Activated CD8-positive, alpha-beta memory T cell treated with anti-CD3 and anti-CD28 coated beads for 1 hour (primary cell): ENCODE measurements around the gene PNMA6E.

Source experiments
- DNase-seq, 2 donors: peaks; one replicate each; pipeline ENCODE4 v3.0.0-alpha.2; 2020; ENCODE audit warnings: low read depth in 1 of 2; ENCODE audit errors: extremely low read depth in 1 of 2

PNMA6E gene

GRCh38 chrX:153365670-153366069 is 35.5 kb downstream of the PNMA6E start:
- DNase-seq = no peak

GRCh38 chrX:153361781-153362397 is 39.3 kb downstream of the PNMA6E start:
- DNase-seq = no peak

GRCh38 chrX:153357877-153358276 is 43.3 kb downstream of the PNMA6E start:
- DNase-seq = no peak

DNA sequence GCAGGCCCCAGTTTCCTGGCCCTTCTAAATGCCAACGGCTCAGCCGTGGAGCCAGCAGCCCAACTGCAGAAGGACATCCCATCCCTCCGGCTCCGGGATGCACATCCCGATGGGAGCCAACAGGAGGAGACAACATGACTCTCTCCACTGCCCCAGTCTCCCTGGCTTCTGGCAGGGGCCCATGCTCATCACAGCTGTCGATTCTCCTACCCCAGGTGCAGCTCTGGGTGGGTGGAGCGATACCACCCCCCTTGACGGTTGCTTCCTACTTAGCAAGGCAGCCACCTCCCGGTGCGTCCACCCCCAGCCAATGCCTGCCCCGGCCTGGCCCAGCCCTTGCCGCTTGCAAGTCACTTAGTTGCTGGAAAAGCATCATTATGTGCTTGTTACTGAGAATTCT is 47.7 kb downstream of the PNMA6E start:
- DNase-seq = no peak

DNA sequence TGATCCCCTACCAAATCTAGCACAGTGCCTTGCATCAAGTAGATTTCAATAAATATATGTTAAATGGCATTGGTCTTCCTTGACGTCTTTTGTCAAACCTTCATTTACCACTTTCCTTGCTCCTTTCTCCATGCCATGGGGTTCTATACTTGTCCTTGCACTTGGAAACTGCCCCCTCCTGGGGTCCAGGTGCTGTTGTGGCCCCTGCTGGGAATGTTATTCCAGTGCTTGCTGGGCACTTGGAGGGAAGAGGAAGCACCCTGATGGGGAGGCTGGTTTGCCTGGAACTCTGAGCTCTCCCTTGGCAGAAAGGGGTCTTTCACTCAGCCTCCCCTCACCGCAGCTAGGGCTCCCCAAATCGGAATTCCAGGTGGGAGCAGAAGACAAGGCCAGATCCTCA is 48.3 kb downstream of the PNMA6E start:
- DNase-seq = no peak

GRCh38 chrX:153351981-153352380 is 49.2 kb downstream of the PNMA6E start:
- DNase-seq = no peak

DNA sequence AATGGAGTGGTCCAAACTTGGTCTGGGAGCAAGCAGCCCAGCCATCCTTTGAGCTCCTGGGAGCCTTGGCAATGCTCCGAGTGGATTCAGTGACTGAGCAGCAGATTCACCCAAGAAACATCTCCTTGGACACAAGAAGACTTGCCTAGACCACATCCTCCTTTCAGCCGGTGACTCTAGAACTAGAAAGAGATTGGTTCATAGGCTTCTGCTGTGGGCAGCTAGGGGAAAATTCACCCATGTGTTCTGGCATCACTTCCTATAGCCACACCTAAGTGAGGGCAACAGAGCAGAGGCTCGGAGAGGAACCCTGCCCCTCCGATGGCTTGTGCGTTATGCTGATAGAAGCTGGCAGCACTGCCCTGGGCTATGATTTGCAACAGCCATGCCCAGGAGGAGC is 51.2 kb downstream of the PNMA6E start:
- no peak for DNase-seq

- DNase-seq = no peak
These were observed 52.7 kb downstream of the PNMA6E start for GRCh38 chrX:153348421-153348820.

- DNase-seq = no peak
These were observed 53.6 kb downstream of the PNMA6E start for GRCh38 chrX:153347530-153347929.
